HG03066 (cell line): ENCODE results near the gene ARL14EP.
A peak's percentile ranks its signal among the peaks of the same experiment; 100 is the strongest.

Experiments used
- ATAC-seq: cut with Tn5 transposase; IDR thresholded peaks from one replicate; pipeline ENCODE4 v1.9.1; 2021; ENCODE audit warnings: low read depth; ENCODE audit not compliant: unreplicated experiment

The ARL14EP gene

DNA sequence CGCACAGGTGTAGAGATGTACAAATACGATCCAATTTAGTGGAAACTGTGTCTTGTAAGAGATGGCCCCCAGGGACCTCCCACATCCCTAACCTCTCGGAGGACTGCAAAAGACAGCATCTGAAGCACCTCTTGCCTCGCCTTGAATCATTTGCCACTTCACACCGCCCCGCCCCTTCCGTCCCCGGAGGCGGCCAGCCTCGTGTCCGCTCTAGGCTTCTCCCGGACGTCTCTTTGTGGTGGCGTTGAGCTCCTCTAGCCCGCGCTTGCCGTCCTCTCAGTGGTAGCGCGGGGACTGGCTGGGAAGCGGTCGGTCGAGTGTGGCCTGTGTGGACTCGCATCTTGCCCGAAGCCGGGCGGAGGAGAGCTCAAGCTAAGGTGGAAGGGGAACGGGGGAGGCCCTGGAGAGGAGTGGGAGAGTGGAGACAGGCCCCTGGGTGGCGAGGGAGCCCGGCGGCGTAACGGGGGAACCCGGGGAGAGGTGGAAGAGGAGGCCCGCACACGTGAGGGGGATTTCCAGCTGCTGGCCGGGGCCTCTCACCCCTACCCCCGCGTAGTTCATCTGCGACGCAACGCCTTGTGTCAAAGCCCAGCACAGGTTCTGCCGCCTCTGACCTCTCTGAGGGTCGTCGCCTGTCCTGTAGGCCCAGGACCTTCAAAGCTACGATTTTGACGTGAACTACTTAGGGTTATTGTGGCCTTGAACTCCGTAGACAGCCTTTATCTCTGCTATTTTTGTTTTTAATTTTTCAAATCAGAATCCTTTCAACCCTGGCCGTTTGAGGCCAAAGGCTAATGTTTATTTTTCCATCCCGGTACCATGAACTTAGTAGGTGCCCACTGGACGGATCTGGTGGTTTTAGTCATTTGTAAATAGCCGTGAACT lies at the start of gene ARL14EP:
Gene ARL14EP, plus strand, starts transcription at position 279 of the 885 bp plus-strand sequence. CDS start 7,845 bp downstream, outside the sequence.
- ATAC-seq = peak; percentile 96

DNA sequence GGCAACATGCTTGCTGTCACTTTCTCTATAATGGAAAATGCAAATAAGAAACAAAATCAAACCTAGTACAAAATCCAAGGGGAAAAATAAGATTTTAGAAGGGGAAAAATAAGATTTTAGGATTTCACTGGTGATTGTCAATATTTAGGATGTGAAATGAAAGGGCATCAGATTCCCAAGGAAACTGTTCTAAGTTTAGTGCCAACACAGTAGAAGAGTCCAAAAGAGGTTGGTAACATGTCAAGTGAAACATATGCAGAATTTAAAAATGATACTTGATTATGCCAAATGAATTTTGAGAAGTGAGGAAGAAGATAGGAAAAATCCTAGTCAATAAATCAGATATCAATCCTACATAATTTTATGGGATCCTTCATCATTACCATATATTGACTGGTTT lies 45.7 kb upstream of the ARL14EP start:
- no peak for ATAC-seq

GRCh38 chr11:30279796-30280195 lies 43.1 kb upstream of the ARL14EP start:
- ATAC-seq = no peak

GRCh38 chr11:30281476-30282288 lies 41.2 kb upstream of the ARL14EP start:
- peak; percentile 23 for ATAC-seq

- ATAC-seq = peak; percentile 74
Observed at GRCh38 chr11:30282289-30282631, 40.6 kb upstream of the ARL14EP start.

DNA sequence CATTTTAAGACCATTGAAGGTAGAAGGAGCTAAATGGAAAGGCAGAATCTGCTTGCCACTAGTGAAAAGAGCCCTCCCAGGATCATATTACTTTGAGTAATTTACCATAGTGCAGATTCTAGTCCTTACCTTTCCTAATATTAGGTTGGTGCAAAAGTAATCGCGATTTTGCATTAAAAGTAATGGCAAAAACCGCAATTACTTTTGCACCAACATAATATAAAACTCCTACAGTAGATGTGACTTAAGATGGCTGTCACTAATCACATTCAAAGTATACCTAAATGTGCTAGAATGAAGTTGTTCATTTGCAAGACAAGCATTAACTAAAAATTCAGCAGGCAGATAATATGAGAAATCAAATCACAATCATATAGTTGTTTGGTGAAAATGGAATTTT lies 38.1 kb upstream of the ARL14EP start:
- ATAC-seq = no peak

- no peak for ATAC-seq
Observed at GRCh38 chr11:30285416-30286121, 37.3 kb upstream of the ARL14EP start.

GRCh38 chr11:30291331-30291730 lies 31.6 kb upstream of the ARL14EP start:
- ATAC-seq = no peak

DNA sequence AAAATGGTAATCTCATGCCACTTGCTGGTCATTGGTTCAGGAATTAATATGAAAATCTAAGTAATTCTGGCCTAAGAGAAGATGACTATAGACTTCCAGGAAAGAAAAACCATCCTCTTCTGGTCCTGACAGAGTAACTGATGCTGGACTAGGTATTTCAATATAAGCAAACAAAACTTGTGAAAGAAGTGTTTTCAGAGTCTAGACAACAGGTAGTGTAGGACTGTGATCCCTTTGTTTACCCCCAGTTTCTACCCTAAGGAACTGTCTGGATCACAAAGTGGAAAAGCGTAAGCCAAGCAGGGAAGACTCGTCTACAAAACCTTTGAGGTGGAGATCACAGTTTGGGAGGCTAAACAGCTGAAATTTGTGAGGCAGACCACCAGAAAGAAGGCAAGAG lies 30.4 kb upstream of the ARL14EP start:
- no peak for ATAC-seq

- ATAC-seq = no peak
Observed at GRCh38 chr11:30295178-30295885, 27.6 kb upstream of the ARL14EP start.

GRCh38 chr11:30304620-30305019 lies 18.3 kb upstream of the ARL14EP start:
- ATAC-seq = no peak

DNA sequence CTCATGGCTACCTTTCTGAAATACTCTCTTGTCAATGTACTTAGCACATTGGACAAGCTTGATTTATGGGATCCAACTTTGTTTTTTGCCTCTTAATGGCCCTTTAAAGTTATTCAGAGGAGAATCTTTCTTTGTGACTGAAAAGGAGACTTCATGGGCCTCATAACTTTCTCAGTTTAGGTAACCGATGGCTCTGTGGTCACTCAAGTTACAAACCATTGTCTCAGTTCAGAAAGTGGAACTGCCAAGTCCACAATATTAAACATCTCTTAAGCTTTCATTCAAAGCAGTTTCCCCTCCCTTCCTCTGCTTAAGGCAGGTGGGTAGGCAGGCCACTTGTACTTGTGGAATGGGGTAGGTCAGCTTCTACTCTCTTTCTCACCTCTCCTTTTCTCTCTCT lies 12.3 kb upstream of the ARL14EP start:
- ATAC-seq = peak; percentile 95

DNA sequence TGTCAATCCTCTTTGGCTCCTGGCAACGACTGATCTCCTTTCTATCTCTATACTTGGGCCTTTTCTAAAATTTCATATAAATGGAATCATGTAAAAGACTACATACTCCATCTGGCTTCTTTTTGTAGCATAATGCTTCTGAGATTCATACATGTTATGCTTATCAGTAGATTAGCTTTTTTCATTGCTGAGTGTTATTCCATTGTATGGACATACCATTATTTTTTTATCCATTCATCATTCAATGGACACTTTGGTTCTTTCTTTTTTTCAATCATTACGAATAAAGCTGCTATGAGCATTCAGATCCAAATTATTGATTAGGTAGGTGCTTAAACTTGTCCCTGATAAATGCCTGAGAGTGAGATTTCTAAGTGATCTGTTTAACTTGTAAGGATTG lies 11.7 kb upstream of the ARL14EP start:
- no peak for ATAC-seq

GRCh38 chr11:30312243-30312642 lies 10.7 kb upstream of the ARL14EP start:
- ATAC-seq = no peak

- no peak for ATAC-seq
Observed at GRCh38 chr11:30313580-30313979, 9.3 kb upstream of the ARL14EP start.

DNA sequence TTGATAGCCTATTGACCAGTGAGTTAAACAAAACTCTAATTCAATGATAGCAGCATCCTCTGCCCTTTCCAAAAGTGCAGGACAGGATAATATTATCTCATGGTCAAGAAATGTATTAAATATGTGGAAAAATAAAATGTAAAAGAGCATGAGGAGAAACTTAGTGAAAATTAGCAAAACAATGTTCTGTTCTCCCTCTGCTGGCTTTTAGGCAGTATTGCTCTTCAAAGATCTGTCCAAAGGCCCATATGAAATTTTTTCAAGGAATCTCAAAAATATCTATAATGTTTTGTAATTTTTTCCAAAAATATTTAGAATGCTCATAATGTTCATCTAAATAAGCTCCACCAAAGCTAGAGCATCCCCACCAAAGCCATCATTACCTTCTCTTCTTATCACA lies 8.3 kb upstream of the ARL14EP start:
- ATAC-seq = no peak

- ATAC-seq = no peak
Observed at GRCh38 chr11:30316237-30316636, 6.7 kb upstream of the ARL14EP start.

- ATAC-seq = peak; percentile 63
Observed at GRCh38 chr11:30317030-30317429, 5.9 kb upstream of the ARL14EP start.

GRCh38 chr11:30321321-30321720 lies 1.6 kb upstream of the ARL14EP start:
- no peak for ATAC-seq

GRCh38 chr11:30322191-30322590 lies 713 bp upstream of the ARL14EP start:
- no peak for ATAC-seq
